PFSK-1 (cell line): ENCODE measurements around the gene OSBPL10.

Experiments used
- REST ChIP-seq, 2 experiments: IDR thresholded peaks; 2 replicates each; pipeline versions ENCODE4 v1.6.1 to v1.8.0; 2011 to 2012; ENCODE audit warnings: low read depth in 2 of 2, low read length in 2 of 2, control low read depth in 1 of 2, inconsistent platforms in 1 of 2, mild to moderate bottlenecking in 1 of 2, moderate library complexity in 1 of 2; ENCODE audit not compliant: insufficient read depth in 1 of 2
- TAF1 ChIP-seq: IDR thresholded peaks from 2 replicates; pipeline ENCODE4 v1.6.1; 2012; ENCODE audit warnings: low read length, control low read depth, borderline replicate concordance; ENCODE audit not compliant: insufficient read depth

GRCh38 chr3:31728403-31728802 lies 252.7 kb downstream of the OSBPL10 start:
- TF ChIP-seq TAF1 (no peak), REST (IDR thresholded peaks at IDR 0.05; ENCODE audit: insufficient read depth in 1 of 2, low read depth in 2 of 2, low read length in 2 of 2) (no peak)
